Mononuclear cell (primary cell): ENCODE results near the gene SGSM2. TPM values are rescaled to one million over a fixed set of nuclear protein-coding genes. Genes with fewer than 3 reads are reported as not detected.

Source experiments
- H3K27me3 ChIP-seq: 2 replicates; pipeline ENCODE4 v1.6.0; 2011; ENCODE audit warnings: low read length, control low read depth; ENCODE audit not compliant: insufficient read depth
- H3K4me1 ChIP-seq: 2 replicates; pipeline ENCODE4 v1.5.1; 2011; ENCODE audit warnings: mild to moderate bottlenecking, low read length, control low read depth; ENCODE audit not compliant: insufficient read depth
- H3K4me3 ChIP-seq: 2 replicates; pipeline ENCODE4 v1.5.1; 2011; ENCODE audit warnings: mild to moderate bottlenecking, low read length, moderate library complexity
- H3K9me3 ChIP-seq: 2 replicates; pipeline ENCODE4 v1.5.1; 2011; ENCODE audit warnings: low read depth, mild to moderate bottlenecking, control low read depth, low read length
- total RNA-seq: library from RNA; depleted of rRNA; stranded (reverse); fragments of >200 nt; gene quantifications from one replicate; pipeline ENCODE4 v1.2.3, GENCODE V29; 2012

SGSM2 gene
- total RNA-seq, 1 donor: 52.9 TPM

DNA sequence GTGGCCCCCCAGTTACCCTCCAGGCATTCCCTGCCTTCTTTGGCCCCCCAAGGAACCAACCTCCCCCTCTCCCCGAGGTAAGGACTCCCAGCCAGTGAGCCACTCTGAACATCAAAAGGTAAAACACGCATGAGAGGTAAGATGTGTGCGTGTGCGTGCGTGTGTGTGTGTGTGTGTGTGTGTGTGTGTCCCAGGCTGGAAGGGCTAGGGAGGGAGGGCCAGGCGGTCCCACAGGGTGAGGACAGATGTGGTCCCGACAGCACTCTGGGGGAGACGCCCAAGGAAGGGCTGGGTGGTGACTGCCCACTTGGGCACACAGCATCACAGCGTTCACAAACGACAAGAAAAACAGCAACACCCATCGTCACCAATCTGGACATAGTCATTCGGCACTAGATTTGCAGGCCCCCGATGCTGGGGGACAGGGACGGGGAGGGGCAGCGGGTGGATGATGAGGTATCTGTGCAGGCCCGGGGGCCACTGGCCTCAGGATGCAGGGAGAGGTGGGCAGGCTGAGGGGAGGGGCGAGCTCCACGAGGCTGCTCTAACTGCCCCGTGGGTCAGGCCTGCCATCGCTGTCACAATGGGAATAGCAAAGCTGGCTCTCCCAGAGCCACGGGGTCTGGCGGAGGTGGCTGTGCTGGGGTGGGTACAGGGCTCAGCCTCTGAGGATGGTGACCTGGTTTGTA lies 47.3 kb downstream of the SGSM2 start:
- Histone ChIP-seq H3K9me3 (no peaks in the 10 kb centered on the region), H3K27me3 (no peaks in the 10 kb centered on the region), H3K4me3 (no peak overlapping the region), H3K4me1 (peaks cover 8% of the 10 kb centered on the region)

DNA sequence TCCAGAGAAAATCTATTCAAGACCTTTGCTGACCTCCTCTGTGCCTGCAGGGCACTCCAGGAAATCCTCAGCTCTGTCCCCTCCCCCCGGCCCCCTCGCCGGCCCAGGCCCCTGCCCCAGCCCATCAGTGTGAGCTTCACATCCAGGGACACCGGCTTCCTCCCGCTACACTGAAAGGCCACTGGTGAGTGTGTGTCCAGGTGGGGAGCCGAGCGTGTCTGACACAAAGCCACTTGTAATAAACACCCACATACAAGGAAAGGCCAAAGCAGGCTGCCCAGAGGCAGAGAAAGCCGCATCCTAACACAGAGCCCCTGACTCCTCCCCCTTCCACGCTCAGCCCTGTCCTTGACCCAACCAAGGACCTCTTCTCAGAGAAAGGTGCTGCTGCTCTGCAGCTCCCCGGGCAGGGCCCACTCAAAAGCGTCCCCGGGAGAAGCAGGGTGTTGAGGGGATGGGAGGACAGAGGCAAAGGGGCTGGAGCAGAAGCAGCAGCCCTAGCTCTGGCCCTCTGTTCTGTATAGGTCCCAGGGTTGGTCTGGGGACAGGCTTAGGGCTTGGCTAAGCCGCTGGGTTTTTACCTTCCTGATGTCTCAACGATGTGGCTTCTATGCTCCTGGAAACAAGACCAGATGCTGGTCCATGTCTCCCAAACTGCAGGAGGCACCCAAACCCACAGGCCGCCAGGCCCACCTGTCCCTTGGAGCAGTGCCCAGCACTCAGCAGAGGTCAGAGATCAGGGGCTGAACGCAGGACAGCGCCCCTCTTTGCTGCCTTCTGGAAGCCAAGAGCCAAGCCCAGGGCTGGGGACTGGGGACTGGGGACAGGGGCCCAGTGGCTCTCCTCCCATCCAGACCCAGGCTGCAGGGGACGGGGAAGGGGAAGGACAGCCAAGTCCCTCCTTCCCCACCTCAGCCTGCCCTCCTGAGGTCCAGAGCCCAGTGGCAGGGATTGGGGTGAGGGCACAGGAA lies 48.2 kb downstream of the SGSM2 start:
- no peaks in the 10 kb centered on the region for H3K9me3 ChIP-seq
- no peak overlapping the region for H3K4me3 ChIP-seq
- H3K4me1 ChIP-seq: peaks cover 13% of the 10 kb centered on the region
- H3K27me3 ChIP-seq: no peaks in the 10 kb centered on the region

DNA sequence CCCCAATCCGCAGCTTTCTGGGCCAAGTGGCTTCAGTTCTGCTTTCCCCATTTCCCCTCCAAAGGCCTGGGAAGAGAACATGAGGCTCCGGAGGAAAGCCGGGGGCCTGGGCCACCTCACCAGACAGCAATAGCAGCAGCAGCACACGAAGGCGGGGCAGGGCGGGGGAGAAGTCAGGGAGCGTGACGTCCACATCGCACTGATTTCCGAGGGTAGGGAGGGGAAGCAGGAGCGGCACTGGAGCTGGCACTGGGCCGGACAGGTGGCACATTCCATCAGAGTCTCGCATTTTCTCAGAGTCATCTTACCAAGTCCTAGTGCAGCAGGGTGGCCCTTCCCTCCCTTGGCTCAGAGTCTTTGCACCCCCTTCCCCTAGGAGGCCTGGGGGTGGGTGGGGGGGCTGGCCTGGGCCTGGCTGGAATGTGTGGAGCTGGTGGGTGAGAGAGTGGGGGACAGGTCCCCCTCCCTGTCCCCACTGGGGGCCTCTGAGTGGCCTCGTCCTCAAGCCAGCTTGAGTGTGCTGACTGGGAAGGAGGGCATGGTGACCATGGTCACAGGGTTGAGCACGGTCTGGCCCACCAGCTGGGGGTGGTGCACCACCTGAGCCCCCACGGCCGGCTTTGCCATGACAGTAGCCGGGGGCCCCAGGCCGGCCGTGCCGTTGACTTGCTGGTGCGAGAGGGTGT lies 49.2 kb downstream of the SGSM2 start:
- H3K9me3 ChIP-seq: no peaks in the 10 kb centered on the region
- no peaks in the 10 kb centered on the region for H3K27me3 ChIP-seq
- H3K4me1 ChIP-seq: peaks cover 23% of the 10 kb centered on the region
- no peak overlapping the region for H3K4me3 ChIP-seq

DNA sequence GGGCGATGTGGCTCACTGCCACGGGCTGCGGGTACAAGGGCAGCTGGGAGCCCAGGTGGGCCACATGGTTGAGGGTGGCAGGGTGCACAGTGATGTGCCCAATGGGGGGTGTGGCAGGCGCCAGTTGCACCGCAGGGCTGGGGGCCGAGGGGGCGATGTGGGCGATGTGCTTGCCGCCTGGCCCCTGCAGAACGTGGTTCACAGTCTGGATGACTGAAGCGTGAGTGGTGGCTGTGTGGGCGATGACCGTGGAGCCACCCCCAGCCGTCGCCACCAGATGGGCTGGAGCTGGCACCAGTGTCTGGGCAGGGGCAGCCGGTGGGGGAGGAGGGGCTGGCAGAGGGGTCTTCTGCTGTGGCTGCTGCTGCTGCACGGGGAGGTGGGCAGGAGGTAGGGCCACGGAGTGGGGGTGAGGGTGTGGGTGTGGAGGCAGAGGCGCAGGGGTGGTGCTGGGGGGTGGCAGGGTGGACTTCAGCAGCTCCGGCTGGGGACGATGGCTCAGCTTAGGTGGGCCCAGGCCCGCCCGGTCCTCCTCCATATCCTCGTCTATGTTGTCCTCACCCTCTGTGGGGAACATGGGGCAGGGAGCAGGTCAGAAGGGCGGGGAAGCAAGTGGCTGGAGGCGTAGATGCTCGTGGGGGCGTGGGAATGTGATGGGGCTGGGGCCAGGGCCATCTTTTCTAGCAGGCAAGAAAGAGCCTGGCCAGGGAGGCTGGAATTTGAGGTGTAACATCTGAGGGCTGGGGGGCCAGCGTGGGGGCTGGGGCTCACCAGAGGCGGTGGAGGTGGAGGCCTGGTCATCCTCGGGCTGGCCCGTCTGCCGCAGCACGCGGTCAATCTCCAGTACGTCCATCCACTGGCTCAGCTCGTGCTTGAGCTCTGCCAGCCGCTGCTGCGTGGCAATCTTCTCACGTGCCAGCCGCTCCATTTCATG lies 50.1 kb downstream of the SGSM2 start:
- Histone ChIP-seq H3K9me3 (no peaks in the 10 kb centered on the region), H3K4me1 (peaks cover 29% of the 10 kb centered on the region), H3K27me3 (no peaks in the 10 kb centered on the region), H3K4me3 (no peak overlapping the region)

DNA sequence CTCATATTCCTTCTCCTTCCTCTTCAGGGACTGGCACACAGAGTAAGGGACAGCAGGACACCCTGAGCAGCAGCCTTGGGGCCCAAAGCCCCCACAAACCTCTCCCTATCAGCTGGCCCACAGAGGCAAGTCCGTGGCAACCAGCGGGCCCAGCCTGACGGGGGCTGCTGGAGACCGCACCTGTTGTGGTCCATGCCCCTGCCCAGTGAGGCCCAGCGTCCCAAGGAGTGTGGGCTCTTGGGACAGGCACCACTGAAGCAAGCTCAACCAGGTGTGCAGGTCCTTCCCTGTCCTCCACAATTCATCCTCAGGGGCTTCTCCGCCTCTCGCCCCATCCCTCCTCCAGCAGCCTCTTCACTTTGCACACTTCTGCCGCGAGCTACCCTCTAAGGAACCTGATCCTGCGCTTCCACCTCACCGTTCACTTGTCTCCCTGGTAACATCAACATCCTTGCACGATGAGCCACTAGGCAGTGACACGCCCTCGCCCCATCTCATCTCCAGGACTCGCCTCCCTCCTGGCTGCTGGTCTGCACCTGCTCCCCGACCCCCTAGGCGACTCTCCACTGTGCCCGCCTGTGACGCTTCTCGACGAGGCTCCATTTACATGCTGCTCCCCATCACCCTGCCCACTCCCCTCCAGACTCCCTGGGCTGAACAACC lies 50.9 kb downstream of the SGSM2 start:
- Histone ChIP-seq H3K9me3 (no peaks in the 10 kb centered on the region), H3K4me3 (no peak overlapping the region), H3K4me1 (peaks cover 24% of the 10 kb centered on the region), H3K27me3 (no peaks in the 10 kb centered on the region)

DNA sequence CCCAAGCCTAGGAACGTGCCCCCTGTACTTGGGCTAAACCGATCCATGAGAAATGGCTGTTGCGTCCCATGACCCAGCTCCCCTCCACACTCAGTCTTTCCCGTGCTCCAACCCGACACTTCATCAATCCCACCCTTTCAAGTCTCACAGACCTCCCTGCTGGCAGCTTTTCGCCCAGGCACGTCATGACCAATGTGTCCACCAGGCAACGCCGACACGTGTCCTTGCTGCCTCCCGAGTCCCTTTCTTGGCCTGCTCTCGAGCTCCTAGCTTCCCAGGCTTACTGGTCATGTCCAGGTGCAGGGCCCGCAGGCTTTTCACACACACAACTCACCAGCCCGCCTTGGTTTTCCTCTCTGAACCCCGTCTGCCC lies 51.4 kb downstream of the SGSM2 start:
- no peaks in the 10 kb centered on the region for H3K9me3 ChIP-seq
- no peaks in the 10 kb centered on the region for H3K27me3 ChIP-seq
- H3K4me3 ChIP-seq: no peak overlapping the region
- H3K4me1 ChIP-seq: peaks cover 24% of the 10 kb centered on the region

DNA sequence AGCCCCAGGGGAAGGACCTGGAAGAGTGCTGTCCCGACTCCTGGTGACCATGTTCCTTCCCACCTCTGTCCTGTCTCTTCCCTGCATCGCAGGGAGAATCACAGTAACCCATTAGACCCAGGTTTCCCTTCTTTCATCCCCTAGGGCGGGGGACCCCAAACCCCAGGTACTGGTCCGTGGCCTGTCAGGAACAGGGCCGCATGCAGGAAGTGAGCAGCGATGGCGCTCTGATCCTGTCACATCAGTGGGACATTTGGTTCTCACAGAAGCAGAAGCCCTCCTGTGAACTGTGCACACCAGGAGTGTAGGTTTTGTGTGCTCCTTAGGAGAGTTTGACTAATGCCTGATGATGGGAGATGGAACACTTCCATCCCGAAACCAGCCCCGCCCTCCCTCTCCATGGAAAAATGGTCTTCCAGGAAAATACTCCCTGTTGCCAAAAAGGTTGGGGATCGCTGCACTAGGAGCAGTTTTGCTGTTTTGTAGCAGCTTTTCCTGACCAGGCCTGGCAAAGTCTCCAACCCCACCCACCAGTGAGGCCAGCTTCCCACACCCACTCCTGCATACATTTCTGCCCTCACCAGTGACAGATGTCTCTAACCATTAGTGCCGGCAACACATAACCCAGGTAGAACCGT lies 53.0 kb downstream of the SGSM2 start:
- Histone ChIP-seq H3K4me3 (no peak overlapping the region), H3K27me3 (no peaks in the 10 kb centered on the region), H3K4me1 (peaks cover 38% of the 10 kb centered on the region), H3K9me3 (no peaks in the 10 kb centered on the region)

DNA sequence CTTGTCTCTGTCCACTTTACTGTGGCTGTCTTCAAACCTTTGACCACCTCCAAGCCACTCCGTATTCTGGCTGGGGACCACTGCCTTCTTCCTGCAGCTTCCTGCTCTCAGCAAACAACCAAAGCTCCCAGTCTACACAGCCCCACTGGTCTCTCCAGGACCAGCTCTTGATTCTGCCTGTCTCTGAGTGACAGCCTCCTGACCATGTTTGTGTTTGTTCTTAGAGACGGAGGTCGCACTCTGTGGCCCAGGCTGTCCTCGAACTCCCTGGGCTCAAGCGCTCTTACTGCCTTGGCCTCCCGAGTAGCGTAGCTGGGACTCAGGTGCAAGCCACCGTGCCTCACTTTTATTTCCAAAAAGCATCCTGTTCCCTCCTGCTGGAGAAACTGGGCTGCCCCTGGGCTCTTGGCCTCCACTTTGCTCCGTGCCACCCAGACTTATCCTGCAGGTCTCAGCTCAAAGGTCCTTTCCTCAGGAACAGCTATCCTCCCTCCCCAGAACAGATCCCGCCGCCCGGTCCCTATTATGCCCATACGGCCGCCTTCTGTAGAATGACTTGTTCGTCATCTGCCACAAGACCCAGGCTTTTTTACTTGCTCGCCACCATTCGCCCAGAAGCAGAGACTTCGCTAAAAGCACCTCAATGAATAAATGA lies 54.4 kb downstream of the SGSM2 start:
- H3K4me1 ChIP-seq: peaks cover 52% of the 10 kb centered on the region
- no peaks in the 10 kb centered on the region for H3K9me3 ChIP-seq
- peak overlapping the region; percentile 68 for H3K4me3 ChIP-seq
- no peaks in the 10 kb centered on the region for H3K27me3 ChIP-seq

DNA sequence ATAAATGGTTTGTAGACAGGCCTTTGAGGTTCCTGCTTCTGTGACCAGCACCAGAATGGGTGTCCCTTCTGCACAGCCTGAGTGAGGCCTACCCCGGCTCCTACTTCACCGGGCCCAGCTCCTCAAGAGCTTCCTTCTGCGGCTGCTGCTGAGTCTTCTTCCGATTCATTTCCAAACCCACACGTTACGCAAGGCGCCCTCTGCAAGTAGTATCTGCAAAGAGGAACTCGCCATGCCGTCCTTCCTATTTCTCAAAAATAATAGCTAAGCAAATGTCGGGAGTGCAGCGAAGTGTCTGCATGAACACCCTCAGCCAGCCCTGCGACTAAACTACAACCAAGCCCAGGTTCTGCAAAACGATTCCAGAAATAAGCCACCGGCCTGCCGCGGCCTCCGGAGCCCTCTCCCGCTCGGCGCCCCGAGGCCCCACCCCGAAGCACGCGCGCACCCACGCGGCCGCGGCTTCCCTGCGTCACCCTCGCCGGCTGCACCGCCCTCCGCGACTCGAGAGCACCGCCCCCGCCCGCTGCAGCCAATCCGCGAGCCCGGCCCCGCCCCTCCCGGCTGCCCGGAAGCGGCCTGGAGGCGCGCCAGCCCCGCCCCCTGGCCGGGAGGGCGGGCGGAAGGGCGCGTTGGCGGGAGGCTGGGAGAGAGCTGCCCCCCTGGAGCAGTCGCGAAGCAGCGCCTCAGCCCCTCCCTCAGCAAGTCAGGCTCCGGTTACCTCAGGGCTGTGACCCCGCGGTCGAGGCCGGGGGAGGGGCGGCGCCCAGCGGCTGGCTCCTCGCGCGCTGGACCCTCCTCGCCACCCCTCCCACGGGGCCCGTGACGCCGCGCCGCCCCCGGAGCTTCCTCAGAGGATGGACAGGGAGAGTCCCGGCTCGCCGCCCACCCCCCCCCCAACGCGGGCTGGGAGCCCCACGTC lies 55.2 kb downstream of the SGSM2 start:
- Histone ChIP-seq H3K4me3 (peak overlapping the region; percentile 68), H3K27me3 (no peaks in the 10 kb centered on the region), H3K9me3 (no peaks in the 10 kb centered on the region), H3K4me1 (peaks cover 60% of the 10 kb centered on the region)

DNA sequence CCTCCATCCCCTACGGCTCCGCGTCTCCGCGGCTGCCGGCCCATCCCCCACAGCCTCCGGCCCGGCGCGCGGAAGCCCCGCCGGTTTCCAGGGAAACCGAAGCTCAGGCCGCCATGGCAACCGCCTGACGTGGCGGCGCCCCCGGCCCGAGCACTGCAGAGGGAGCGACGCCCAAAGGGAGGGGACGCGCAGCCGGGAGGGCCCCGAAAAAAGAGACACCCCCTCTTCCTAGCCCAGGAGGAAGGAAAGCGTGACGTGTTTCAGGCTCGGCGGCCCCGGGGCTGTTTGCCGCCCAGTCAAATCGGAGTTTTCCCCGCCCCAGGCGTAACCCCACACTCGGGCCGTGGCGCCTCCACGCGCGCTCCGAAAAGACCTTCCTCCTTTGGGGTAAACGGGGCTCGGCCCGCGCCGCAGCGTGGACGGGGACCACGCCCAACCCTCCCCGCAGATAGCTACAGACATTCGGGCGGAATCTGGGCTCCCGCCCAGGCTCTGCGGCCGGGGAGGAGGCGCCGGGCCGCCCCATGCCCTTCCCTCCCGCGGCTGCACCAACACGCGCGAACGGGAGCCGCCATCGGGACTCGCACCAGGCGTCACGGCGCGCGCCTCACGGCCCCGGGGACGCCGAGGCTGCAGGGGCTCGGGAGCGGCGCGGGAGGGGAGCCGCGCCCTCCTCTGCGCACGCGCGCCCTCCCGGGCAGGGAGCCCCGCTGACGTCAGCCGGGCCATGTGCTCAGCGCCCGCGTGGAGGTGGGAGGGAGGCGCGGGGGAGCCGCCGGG lies 56.1 kb downstream of the SGSM2 start:
- H3K9me3 ChIP-seq: no peaks in the 10 kb centered on the region
- peak overlapping the region; percentile 68 for H3K4me3 ChIP-seq
- H3K27me3 ChIP-seq: no peaks in the 10 kb centered on the region
- peaks cover 68% of the 10 kb centered on the region for H3K4me1 ChIP-seq

DNA sequence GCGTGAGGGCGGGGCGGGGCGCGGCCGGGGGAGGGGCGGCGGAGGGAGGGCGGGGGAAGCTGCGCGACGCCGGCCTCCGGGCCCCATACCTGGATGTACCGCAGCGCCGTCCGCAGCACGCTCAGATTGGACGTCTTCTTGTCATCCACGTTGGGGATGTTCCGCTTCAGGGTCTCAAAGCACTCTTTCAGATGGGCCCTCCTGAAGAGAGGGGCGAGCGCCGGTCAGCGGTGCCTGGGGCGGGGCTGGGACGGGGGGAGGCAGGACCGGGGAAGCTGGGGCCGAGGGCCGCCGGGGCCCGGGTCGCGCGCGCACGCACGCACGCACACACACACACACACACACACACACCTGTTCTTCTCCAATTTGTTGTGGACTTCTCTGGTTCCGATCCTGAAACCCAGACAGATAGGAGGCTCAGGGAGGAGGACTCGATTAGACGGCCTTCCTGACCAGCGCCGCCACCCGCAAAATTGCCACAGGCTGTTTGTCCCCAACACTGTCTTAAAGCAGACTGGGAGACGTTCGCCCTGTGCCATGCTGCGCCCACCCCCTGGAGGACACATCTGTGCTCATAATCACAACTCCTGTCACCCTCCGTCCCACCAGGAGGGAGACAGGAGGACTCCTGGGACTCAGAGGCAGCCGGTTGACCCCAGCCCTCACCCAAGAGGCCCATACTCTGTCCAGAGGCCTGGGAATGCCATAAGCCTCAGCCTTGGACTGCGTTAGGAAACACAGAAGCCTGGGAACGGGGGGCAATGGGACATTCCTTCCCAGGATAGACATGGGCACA lies 56.9 kb downstream of the SGSM2 start:
- Histone ChIP-seq H3K4me1 (peaks cover 75% of the 10 kb centered on the region), H3K27me3 (no peaks in the 10 kb centered on the region), H3K4me3 (peak overlapping the region; percentile 12), H3K9me3 (no peaks in the 10 kb centered on the region)
